MM.1S (cell line): ENCODE data around the gene CTXN1.
A peak's percentile ranks its signal among the peaks of the same experiment; 100 is the strongest.

Experiments used
- DNase-seq: peaks from one replicate; pipeline ENCODE4 v3.0.0-alpha.2; 2015
- H2AFZ ChIP-seq: fragments of 300-600 bp; sonication (generic); 2 replicates; pipeline ENCODE4 v1.6.0; 2016; ENCODE audit warnings: antibody characterized with exemption, low read length
- H3F3A ChIP-seq: fragments of 300-600 bp; sonication (generic); 2 replicates; pipeline ENCODE4 v1.6.1; 2016; ENCODE audit warnings: mild to moderate bottlenecking, antibody characterized with exemption, low read length, moderate library complexity, mixed read lengths; ENCODE audit not compliant: insufficient read depth
- H3K27ac ChIP-seq: fragments of 300-600 bp; sonication (generic); 2 replicates; pipeline ENCODE4 v1.5.1; 2016; ENCODE audit warnings: mild to moderate bottlenecking, low read length
- H3K27me3 ChIP-seq: fragments of 300-600 bp; sonication (generic); replicated peaks from 2 replicates; pipeline ENCODE4 v1.6.0; 2016; ENCODE audit warnings: low read length; ENCODE audit not compliant: insufficient read depth
- H3K36me3 ChIP-seq: fragments of 300-600 bp; sonication (generic); replicated peaks from 2 replicates; pipeline ENCODE4 v1.6.1; 2016; ENCODE audit warnings: mild to moderate bottlenecking, low read length, mixed read lengths; ENCODE audit not compliant: insufficient read depth
- H3K4me1 ChIP-seq: fragments of 300-600 bp; sonication (generic); 2 replicates; pipeline ENCODE4 v1.6.1; 2016; ENCODE audit warnings: low read length, mixed read lengths
- H3K4me2 ChIP-seq: fragments of 300-600 bp; sonication (generic); 2 replicates; pipeline ENCODE4 v1.6.0; 2016; ENCODE audit warnings: low read depth, low read length
- H3K4me3 ChIP-seq: fragments of 300-600 bp; sonication (generic); 2 replicates; pipeline ENCODE4 v1.5.1; 2016; ENCODE audit warnings: low read length, mixed read lengths
- H3K79me2 ChIP-seq: fragments of 300-600 bp; sonication (generic); 2 replicates; pipeline ENCODE4 v1.6.1; 2016; ENCODE audit warnings: mixed run types, low read length, mixed read lengths
- H3K9ac ChIP-seq: fragments of 300-600 bp; sonication (generic); 2 replicates; pipeline ENCODE4 v1.6.1; 2016; ENCODE audit warnings: low read length, mixed read lengths
- H3K9me2 ChIP-seq: fragments of 300-600 bp; sonication (generic); replicated peaks from 2 replicates; pipeline ENCODE4 v1.6.1; 2016; ENCODE audit warnings: mild to moderate bottlenecking, low read length, mixed read lengths; ENCODE audit not compliant: insufficient read depth
- H3K9me3 ChIP-seq: fragments of 300-600 bp; sonication (generic); replicated peaks from 2 replicates; pipeline ENCODE4 v1.6.1; 2016; ENCODE audit warnings: mild to moderate bottlenecking, low read length, mixed read lengths; ENCODE audit not compliant: insufficient read depth
- H4K20me1 ChIP-seq: fragments of 300-600 bp; sonication (generic); 2 replicates; pipeline ENCODE4 v1.6.1; 2016; ENCODE audit warnings: mild to moderate bottlenecking, low read length, moderate library complexity, mixed read lengths; ENCODE audit not compliant: insufficient read depth
- CTCF ChIP-seq: fragments of 300-600 bp; sonication (generic); IDR thresholded peaks from 2 replicates; pipeline ENCODE4 v1.5.1; 2016; ENCODE audit warnings: antibody characterized with exemption, low read length, mixed read lengths
- EZH2 ChIP-seq: fragments of 300-600 bp; sonication (generic); optimal IDR thresholded peaks from 2 replicates; pipeline ENCODE3; 2017; ENCODE audit warnings: low read depth, mild to moderate bottlenecking, antibody characterized with exemption, low read length, mixed read lengths
- EZH2phosphoT487 ChIP-seq: fragments of 300-600 bp; sonication (generic); IDR thresholded peaks from 2 replicates; pipeline ENCODE4 v1.6.1; 2018; ENCODE audit warnings: antibody characterized with exemption, low read length

The CTXN1 gene

DNA sequence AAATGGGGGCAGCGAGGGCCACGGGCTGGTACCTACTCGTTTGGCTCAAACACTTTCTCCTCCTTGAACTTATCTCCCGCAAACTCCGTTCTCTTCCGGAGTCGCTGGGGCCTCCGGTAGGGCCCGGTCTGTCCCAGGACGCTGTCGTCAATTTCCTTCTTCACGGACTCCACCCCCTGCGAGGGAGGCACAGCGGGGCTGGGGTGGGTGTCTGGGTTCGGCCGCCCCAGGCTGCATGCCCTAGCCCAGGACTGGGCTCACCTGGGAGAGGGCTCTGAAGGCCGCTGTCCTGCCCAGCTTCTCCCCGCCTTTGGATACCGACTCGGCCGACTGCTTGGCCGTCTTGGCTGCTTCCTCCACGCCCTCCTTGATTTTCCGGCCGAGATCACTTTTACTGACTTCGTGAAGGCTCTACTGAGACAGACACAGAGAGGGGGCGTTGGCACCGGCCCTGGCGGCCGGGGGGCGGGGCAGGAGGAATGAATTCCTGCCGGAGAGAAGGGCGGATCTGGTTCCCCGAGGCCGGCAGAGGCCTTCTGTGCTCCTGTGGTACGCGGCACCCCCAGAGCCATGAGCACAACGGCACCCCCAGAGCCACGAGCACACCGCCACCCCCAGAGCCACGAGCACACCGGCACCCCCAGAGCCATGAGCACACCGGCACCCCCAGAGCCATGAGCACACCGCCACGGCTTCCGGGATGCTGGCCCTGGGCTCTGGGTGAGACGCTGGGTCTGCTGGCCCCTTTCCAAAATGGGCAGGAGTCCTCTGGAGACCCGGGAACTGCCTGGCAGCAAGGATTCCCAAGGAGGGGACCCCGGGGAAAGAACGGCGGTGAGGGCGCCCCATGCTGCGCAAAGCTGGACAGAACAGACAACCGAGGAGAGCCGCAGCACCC, 8.1 kb upstream of the CTXN1 start:
- no peak for TF ChIP-seq EZH2phosphoT487
- TF ChIP-seq CTCF = no peak
- TF ChIP-seq EZH2 = no peak
- Histone ChIP-seq H3K9me3 (no peaks in the 10 kb centered on the region), H3K27me3 (no peaks in the 10 kb centered on the region), H3K4me1 (no peaks in the 10 kb centered on the region), H3K4me2 (no peak overlapping the region), H3K9me2 (no peaks in the 10 kb centered on the region), H3K79me2 (peaks cover 36% of the 10 kb centered on the region), H3K9ac (no peak overlapping the region), H4K20me1 (no peaks in the 10 kb centered on the region), H3K4me3 (no peak overlapping the region), H3K36me3 (peaks cover 28% of the 10 kb centered on the region), H3K27ac (no peak overlapping the region), H3F3A (no peaks in the 10 kb centered on the region; the same call in 1 of the 2 replicates), H2AFZ (no peak overlapping the region)
- no peak for DNase-seq

- DNase-seq = no peak
- Histone ChIP-seq H3K27me3 (no peaks in the 10 kb centered on the region), H3K9me3 (no peaks in the 10 kb centered on the region), H3K4me3 (no peak overlapping the region), H3K9me2 (no peaks in the 10 kb centered on the region), H3K9ac (no peak overlapping the region), H3K79me2 (peaks cover 29% of the 10 kb centered on the region), H3K4me2 (no peak overlapping the region), H3K27ac (no peak overlapping the region), H4K20me1 (0 out of 2 replicates have a peak, but pooled peaks cover 4% of the 10 kb centered on the region), H3K36me3 (peaks cover 28% of the 10 kb centered on the region), H3F3A (no peaks in the 10 kb centered on the region; the same call in none of the 2 replicates), H3K4me1 (no peaks in the 10 kb centered on the region), H2AFZ (no peak overlapping the region)
- TF ChIP-seq EZH2 (no peak), EZH2phosphoT487 (no peak), CTCF (peak; percentile 41)
Observed at GRCh38 chr19:7933411-7933810, 7.5 kb upstream of the CTXN1 start.

GRCh38 chr19:7932930-7933300, 7.0 kb upstream of the CTXN1 start:
- Histone ChIP-seq H3K79me2 (peaks cover 24% of the 10 kb centered on the region), H4K20me1 (0 out of 2 replicates have a peak, but pooled peaks cover 4% of the 10 kb centered on the region), H3K4me3 (no peak overlapping the region), H2AFZ (no peak overlapping the region), H3K27ac (no peak overlapping the region), H3F3A (peaks cover 2% of the 10 kb centered on the region), H3K9me2 (no peaks in the 10 kb centered on the region), H3K9ac (no peak overlapping the region), H3K27me3 (no peaks in the 10 kb centered on the region), H3K4me1 (no peaks in the 10 kb centered on the region), H3K36me3 (peaks cover 28% of the 10 kb centered on the region), H3K4me2 (no peak overlapping the region), H3K9me3 (no peaks in the 10 kb centered on the region)
- TF ChIP-seq CTCF = no peak
- no peak for TF ChIP-seq EZH2phosphoT487
- no peak for TF ChIP-seq EZH2
- DNase-seq = no peak
